GM12892 (cell line): ENCODE results near the gene SMCHD1.
"Not testable (repeated sequence)": the region's sequence is repeated elsewhere in the genome, so short reads cannot be mapped to it uniquely, and the experiment has no call there.

ENCODE experiments used
- DNase-seq: peaks from one replicate; pipeline ENCODE4 v3.0.0; 2011; ENCODE audit not compliant: insufficient read length
- FAIRE-seq: peaks from 2 replicates; lab custom pipeline; 2011; peaks lifted over from hg19 to GRCh38; lab: Jason Lieb, UNC
- POLR2A ChIP-seq: IDR thresholded peaks from 2 replicates; pipeline ENCODE4 v1.6.1; 2011; ENCODE audit warnings: low read depth, low read length, control low read depth
- POLR2AphosphoS5 ChIP-seq: IDR thresholded peaks from 2 replicates; pipeline ENCODE4 v1.6.1; 2011; ENCODE audit warnings: low read depth, low read length, control low read depth
- TAF1 ChIP-seq: IDR thresholded peaks from 2 replicates; pipeline ENCODE4 v1.6.1; 2011; ENCODE audit warnings: low read depth, mild to moderate bottlenecking, control low read depth, low read length, borderline replicate concordance

Gene SMCHD1

DNA sequence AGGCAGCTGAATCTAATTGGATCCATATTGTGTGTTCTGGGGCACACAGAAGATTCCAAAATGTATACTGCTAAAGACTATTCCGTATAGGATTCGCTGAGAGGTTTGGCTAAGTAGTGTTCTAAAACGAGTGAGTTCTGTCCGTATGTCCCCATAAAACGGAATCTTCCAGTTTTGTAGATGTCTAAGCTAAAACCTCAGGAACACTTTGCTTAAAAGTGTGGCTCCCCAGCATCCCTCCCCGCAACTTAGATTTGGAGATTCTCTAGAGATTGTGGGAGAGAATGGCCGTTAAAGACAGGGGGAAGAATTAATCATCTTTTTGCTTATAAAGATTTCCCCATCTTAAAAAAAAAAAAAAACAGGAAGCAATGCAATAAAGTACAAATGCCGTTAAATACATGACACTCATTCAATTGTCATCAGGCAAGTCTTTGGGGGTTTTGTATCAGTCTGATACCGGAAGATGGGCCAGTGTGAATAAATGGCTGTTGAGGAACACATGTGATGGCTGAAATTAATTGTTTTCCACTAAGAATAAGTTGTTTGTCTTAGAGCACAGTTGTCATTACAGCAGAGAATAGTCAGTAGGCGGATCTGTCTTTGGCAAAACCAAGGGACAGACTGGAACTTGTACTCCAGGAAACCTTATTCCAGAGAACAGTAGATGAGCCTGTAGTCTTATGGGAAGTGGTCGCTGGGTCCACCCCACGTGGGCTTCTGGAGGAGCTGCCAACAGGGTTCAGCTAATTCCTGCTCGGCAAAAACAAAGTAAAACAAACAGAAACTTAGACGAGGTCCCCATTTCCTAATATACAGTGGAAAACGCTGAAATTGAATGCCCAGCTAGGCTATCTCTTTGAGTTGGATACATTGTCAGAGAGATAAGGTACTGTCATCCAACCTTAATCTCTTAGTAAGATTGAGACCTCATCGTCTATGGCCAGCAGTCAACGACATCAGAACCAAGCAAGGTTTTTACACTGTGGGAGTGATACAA, 193.0 kb downstream of the SMCHD1 start:
- FAIRE-seq: no peak
- TF ChIP-seq TAF1 (no peak), POLR2A (no peak), POLR2AphosphoS5 (no peak)
- no peak for DNase-seq

DNA sequence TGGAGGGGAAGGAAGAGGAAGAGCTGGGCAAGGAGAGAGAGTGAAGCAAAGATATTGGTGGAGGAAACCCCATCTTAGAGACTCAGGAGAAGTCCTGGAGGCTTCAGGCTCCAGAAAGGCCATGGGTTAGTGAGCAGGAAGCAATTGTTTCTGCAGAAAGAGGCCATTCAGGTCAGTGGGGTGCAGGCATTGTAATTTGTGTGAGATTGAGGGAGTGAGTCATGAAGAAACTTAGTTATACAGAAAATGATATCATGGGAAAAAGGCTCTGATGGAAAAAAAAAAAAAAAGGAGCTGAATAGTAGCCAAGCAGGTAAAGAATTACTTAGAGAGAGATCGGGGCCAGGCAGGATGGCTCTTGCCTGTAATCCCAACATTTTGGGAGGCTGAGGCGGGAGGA, 195.3 kb downstream of the SMCHD1 start:
- no peak for TF ChIP-seq TAF1
- no peak for TF ChIP-seq POLR2AphosphoS5
- no peak for TF ChIP-seq POLR2A
- FAIRE-seq: no peak
- no peak for DNase-seq

DNA sequence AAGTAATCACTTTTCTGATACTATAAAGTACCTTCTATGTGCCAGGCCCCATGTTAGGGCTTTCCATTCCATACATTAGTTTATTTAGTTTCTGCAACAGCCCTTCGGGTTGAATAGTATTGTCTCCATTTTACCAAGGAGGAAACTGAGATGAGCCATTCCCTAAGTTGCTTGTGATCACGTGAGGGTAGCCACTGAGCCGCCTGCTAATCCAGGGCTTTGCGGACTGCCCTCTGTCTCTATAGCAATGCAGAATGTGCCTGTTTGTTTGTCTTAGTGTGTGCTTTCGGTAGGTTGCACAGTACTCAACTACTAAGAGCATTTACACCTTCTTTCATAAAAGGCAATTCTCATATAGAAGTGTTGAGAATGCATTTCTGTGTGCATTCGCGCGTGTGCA, 196.2 kb downstream of the SMCHD1 start:
- no peak for TF ChIP-seq POLR2AphosphoS5
- TF ChIP-seq TAF1: no peak
- TF ChIP-seq POLR2A: no peak
- DNase-seq: no peak
- FAIRE-seq: no peak

DNA sequence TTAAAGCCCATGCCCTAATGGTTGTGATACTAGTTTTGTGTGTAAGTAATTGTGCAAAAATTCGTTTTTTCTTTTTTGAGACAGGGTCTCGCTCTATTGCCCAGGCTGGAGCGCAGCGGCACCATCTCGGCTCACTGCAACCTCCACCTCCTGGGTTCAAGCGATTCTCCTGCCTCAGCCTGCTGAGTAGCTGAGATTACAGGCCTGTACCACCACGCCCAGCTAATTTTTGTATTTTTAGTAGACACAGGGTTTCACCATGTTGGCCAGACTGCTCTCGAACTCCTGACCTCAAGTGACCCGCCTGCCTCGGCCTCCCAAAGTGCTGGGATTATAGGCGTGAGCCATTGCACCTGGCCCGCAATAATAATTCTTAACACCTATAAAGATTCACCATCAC, 196.9 kb downstream of the SMCHD1 start:
- not testable (repeated sequence) for DNase-seq, FAIRE-seq

DNA sequence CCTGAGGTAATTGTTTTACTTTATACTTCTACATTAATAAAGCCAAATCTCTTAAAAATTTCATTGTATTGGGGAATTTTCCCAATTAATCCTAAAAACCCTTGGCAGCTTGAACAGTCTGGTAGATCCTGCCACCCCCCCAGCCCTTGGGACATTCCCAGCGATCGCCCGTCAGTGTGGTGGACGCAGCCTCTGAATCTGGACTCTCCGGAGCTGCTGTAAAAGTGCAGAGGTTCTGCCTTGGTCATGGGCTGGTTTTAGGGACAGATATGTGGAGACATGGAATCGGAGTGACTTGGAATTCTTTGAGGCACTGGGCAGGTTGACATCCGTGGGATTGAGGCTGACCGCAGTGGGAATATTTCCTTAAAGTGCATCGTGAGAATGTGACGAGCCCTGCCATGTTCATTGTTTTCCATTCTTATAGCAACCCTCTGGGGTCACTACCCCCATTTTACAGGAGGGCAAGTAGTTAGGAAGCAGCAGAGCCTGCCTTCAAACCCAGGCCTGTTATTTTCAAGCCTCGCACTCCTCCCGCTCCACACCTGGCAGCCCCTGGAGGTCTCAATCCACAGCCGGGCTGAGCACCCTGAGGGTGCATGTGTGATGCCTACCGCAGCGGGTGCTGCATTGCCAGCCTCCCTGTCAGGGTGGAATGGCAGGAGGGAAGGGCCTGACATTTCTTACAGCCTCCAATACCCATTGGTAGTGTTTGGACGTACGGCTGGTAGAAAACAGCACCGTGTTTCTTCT, 197.8 kb downstream of the SMCHD1 start:
- TF ChIP-seq TAF1 (no peak), POLR2AphosphoS5 (no peak), POLR2A (no peak)
- FAIRE-seq (no peak), DNase-seq (no peak)

DNA sequence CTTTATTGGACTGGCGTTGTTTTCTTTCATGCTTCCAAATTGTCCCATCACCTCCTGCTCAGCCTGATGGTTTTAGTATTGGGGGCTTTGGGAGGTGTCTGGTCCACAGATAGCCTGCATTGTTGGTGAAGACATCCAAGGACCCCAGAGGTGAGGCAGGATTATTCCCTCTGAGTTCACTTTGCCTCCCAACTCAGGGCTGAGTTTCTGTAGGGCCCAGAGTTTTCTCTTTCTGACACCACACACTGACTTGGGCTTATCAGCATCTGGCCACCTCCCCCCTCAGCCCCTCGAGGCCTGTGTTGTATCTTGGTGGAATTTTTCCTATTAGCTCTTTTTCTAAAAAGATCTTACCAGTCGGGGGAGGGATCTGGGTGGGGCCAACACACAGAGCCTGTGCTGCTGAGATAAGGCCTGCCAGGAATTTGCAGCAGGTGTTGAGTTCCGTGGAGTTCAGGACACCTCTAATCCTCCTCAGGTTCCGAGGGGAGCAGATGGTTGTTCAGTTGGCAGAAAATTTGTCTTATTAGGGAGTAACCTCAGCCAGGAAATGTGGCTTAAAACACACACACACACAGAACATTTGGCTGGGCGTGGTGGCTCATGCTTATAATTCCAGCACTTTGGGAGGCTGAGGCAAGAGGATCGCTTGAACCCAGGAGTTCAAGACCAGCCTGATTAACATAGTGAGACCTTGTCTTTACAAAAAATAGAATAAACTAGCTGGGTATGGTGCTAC, 198.6 kb downstream of the SMCHD1 start:
- TF ChIP-seq POLR2AphosphoS5 (no peak), POLR2A (no peak), TAF1 (no peak)
- FAIRE-seq (no peak), DNase-seq (no peak)
